ENCODE results near the gene TSPAN31.
"Not testable (repeated sequence)": the region's sequence is repeated elsewhere in the genome, so short reads cannot be mapped to it uniquely, and the experiment has no call there.

The TSPAN31 gene

DNA sequence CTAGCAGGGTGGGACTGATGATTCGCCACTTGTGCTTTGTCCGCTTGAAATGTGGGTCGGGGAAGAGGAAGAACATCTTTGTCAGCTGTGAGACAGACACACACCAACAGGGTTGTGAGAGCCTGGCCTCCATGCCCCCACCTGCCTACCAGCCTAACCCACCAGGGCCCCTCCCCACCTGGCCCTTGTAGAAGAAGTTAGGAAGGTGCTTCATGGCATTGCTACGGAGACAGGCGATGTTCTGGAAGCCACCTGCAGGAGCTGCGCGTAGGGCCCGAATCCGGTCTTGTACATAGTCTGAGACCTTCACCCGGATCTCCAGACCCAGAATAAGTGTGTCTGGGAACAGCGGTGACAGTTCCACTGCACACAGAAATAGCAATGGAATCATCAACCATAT is 24.8 kb downstream of the TSPAN31 start:
- DNase-seq = no peak

DNA sequence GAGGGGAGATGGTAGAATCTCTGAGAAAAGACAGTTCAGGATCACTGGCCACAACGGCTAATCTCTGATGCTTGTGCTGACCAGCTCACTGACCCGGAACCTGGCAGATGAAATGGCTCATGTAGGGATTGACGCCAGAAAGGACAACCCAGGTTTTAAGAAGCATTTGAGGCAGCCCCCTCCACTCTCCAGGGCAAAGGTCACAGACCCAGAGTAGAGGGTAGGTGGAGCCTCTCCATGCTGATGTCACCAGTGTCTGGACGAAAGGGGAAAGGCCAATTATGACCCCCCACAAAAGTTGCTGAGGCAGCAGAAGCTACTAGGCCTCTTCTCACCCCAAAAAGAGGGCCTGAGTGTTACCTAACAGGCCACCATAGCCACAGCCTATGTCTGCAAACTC is 25.9 kb downstream of the TSPAN31 start:
- DNase-seq = no peak

DNA sequence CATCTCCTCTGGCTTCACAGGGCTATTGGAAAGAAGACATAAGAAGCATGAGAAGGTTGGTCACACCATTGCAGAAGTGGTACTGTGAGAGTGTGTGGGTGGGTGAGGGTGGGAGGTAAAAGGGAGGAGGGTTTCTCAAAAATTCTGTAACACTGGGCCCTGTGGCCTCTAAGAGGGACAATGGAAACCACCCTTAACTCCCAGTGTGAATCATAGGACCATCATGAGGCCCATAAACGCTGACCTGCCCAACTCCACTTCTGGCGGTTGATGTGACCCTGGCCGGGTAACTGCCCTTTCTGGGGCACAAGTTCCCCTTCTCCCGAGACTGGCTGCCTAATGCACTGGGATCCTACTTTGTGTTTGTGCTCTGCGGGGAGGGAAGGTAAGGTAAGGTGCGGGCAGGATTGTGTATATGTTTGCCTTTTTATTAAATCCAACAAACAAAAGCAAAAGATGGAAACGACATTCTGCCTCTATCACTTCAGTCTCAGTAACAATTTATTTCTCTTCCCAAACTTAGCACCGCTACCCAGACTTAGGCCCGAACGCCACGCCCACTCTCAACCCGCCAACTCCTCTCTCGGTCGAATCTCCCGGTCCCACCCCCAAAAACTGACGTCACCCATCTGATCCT is 26.5 kb downstream of the TSPAN31 start:
- DNase-seq = peak; percentile 97

DNA sequence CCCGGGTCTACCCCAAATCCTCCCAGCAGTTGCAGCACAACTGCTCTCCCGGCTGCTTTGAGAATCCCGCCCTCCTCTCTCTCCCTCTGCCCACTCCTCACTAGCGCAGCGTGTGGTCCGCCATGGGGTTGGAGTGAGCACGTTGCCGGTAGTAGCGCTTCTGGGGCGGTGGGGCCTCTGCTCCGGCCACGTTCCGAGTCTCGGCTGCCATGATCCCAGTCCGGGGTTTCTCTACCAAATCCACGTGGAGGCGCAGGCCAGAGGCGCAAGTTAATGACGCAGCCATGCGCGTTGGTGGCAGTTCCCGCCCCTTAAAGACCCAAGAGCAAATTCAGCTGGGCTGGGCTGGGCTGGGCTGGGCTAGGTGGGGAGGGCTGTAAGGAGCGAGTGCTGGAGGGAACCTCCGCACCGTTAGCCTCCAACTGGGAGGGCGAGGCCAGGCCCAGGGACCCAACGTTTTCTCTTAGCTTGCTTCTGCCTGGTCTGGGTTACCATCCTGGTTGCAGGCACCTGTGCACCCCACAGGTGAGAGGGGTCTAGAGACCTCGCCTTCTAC is 27.1 kb downstream of the TSPAN31 start, which contains the start of gene METTL1:
Gene METTL1 (minus strand): TSS at position 233 of the 556 bp plus-strand sequence. CDS start 22 bp downstream, at position 211.
- DNase-seq = peak; percentile 96

- DNase-seq = peak; percentile 66
These were observed 27.8 kb downstream of the TSPAN31 start, which contains the start of gene EEF1AKMT3 for GRCh38 chr12:57772429-57773322. EEF1AKMT3 (plus strand) TSS chr12:57772614; CDS start chr12:57772725, 111 bp downstream.

GRCh38 chr12:57774634-57775033 is 29.8 kb downstream of the TSPAN31 start:
- not testable (repeated sequence) for DNase-seq

- no peak for DNase-seq
These were observed 30.2 kb downstream of the TSPAN31 start for GRCh38 chr12:57775044-57775443.

DNA sequence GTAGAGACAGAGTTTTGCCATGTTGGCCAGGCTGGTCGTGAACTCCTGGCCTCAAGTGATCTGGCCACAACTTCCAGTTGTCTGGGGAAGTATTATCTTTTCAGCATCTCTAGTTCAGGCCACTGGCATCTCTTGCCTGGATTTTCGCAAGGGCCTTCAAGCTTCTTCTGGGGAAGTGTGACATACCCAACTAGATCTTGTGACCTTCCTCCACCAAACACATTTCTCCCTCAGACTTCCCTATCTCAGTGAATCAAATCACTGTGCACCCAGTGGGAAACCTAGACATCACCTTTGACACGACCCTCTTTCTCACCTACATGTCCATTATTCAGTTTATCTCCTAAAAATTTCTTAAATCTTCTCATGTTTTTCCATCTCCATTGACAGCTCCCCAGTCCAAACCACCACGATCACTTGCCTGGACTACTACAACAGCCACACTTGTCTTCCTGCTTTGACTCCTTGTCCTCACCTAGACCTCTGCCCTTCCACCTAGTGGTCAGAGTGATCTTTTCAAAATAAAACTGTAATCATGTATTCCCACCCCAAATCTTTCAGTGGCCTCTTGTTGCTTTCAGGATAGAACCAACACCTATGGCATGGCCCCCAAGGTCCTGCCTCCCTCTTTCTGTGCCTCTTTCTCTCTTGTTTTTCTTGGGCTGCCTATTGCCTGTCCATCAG is 30.9 kb downstream of the TSPAN31 start:
- DNase-seq = no peak

GRCh38 chr12:57776247-57776587 is 31.4 kb downstream of the TSPAN31 start:
- no peak for DNase-seq

GRCh38 chr12:57777367-57777766 is 32.5 kb downstream of the TSPAN31 start:
- DNase-seq = no peak

DNA sequence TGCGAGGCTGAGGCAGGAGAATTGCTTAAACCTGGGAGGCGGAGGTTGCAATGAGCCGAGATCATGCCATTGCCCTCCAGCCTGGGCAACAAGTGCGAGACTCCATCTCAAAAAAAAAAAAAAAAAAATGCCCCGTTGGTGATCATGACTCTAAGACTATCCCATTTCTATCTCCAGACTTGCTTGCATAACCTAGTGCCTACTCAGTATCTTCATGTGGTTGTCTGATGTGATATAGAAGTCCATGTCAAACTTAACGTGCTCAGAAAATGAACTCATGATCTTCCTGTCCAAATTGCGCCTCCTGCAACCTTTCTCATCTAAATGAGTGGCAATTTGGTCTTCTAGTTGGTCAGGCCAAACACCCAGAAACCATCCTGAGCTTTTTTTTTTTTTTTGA is 33.1 kb downstream of the TSPAN31 start:
- DNase-seq = no peak

GRCh38 chr12:57779736-57780135 is 34.9 kb downstream of the TSPAN31 start:
- no peak for DNase-seq

DNA sequence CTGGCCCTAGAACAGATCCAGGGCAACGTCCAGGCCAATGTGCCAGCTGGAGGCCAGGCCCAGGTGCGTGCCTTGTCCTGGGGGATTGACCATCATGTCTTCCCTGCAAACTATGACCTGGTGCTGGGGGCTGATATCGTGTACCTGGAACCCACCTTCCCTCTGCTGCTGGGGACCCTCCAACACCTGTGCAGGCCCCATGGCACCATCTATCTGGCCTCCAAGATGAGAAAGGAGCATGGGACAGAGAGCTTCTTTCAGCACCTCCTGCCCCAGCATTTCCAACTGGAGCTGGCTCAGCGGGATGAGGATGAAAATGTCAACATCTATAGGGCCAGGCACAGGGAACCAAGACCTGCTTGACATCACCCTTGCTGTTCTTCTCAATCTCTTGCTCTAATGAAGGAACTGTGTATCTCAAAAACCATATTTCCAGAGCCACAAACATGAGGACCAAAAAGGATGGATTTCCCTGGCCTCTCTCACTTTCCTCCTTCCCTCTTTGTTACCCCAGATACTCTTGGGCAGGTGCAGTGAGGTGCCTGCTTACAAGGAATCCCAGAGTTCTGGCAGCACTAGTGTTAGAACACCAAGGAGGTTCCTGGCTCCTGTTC is 35.6 kb downstream of the TSPAN31 start:
- DNase-seq = no peak

- no peak for DNase-seq
These were observed 36.4 kb downstream of the TSPAN31 start for GRCh38 chr12:57781244-57781643.

DNA sequence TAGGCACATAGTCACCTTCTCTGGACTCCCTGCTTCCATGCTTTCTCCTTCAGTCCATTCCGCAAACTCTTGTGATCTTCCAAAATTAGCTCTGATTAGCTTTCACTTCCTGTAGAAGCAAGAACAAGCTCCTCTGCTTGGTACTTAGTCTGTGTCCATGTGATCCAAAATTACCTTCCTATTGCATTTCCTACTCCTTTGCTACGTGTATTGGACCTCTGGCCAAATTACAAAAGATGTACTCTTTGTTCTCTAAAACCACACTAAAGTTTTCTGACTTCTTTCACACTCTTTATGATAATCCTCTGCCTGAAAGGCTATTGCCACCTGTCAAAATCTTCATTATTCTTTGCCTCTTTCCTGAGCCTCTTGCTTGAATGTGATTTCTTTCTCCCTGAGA is 37.0 kb downstream of the TSPAN31 start:
- DNase-seq = no peak

DNA sequence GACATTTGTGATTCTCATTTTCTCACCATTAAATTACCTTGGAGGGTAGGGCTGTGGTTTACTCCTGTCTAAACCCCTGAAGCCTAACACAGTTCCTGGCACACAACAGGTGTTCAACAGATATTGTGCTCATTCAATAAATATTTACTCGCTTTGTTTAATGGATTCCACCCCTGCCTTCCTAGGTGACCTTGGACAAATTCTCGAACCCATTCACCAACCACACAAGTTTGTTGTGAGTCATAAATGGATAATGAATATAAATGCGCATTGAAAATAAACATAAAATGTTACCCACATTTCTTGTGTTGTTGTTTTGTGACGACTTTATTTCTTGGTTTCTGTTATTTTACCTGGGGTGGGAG is 37.4 kb downstream of the TSPAN31 start:
- DNase-seq = no peak

DNA sequence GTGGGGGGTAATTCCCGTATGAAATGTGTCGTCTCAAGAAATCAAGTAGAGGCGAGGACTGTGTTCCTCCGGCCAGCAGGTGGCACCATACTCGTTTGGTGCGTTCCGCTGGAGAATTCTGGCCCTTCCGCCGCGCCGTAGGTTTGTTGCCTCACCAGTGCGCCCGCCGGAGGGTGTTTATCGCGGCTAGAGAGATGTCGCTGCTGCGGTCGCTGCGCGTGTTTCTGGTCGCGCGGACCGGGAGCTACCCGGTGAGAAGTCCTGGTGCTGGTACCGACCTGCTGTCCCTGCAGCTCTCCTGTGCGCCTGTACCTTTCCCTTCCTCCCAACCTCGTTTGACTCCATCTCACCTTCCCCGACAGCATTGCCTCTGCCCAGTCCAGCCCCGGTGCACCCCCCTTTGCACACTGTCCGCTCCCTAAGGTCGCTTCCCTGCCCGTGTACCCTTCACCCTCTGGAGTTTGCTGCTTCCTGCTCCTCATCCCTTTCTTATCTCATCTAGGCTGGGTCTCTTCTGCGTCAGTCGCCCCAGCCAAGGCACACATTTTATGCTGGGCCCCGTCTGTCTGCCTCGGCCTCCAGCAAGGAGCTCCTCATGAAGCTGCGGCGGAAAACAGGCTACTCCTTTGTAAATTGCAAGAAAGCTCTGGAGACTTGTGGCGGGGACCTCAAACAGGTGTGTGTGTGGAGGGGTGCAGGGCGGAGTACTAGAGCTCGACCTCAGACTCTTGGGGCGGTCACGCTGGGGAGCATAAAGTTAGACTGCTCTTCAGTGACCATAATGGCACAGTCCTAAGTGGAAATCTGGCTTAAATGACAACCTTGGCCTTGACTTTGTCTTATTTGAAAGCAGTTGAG is 38.0 kb downstream of the TSPAN31 start, which contains the start of gene TSFM:
Gene TSFM (plus strand): TSS at position 180 of the 858 bp plus-strand sequence. CDS start 15 bp downstream, at position 195.
- peak; percentile 99 for DNase-seq

DNA sequence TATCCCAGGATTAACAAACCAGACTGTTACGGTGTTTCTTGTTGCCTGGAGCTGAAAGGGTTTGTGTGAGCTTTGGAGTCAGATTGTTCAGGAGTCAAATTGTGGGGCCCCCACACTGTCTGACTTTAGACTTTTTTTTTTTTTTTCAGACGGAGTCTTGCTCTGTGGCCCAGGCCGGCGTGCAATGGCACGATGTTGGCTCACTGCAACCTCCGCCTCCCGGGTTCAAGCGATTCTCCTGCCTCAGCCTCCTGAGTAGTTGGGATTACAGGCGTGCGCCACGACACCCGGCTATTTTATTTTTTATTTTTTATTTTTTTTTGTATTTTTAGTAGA is 38.6 kb downstream of the TSPAN31 start:
- no peak for DNase-seq

GRCh38 chr12:57783861-57784260 is 39.0 kb downstream of the TSPAN31 start:
- no peak for DNase-seq

DNA sequence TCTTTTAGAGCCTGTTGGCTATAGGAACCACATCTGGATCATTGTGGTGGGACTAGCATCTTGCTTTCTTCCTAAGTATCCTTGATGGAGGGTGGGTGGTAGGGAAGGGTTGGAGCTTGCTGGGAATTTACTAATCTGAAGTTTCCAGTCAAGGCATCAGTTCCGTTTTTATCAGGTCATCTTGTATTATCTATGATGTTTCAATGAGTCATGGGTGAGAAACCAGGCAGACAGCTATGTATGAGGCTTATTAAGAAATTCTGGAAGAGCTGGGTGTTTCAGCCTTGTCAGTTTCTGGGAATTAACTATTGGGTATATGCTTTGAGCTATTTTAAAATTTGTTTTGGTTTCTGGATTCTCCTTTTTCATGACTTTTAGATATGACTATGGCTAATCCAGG is 49.1 kb downstream of the TSPAN31 start:
- DNase-seq = no peak

- no peak for DNase-seq
These were observed 50.5 kb downstream of the TSPAN31 start for GRCh38 chr12:57795354-57795753.

DNA sequence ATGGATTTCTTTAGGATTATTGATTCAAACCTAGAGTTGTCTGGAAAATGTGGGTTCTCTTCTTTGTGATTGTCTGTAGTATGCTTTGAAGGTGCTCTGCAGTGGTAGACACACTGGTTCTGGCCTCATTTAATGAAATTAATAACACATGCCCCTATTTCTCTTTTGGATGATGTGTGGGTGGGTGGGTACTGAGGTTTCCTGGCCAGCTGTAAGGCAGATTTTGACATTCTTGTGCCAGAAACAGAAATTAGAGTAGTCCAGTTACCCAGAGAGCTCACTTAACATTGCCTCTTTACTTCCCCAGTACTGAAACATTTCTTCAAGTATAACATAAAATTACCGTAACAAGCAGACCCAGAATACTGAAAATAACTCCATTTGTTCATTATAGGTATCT is 52.2 kb downstream of the TSPAN31 start:
- DNase-seq = no peak
